IPS-NIHi11 (cell line): ENCODE measurements around the gene XPNPEP2.
A peak's percentile ranks its signal among the peaks of the same experiment; 100 is the strongest.
"Not testable (repeated sequence)": the region's sequence is repeated elsewhere in the genome, so short reads cannot be mapped to it uniquely, and the experiment has no call there.

Source experiments
- DNase-seq: peaks from one replicate; pipeline ENCODE4 v3.0.0; 2012; ENCODE audit warnings: mixed read lengths, low spot score

XPNPEP2 gene

DNA sequence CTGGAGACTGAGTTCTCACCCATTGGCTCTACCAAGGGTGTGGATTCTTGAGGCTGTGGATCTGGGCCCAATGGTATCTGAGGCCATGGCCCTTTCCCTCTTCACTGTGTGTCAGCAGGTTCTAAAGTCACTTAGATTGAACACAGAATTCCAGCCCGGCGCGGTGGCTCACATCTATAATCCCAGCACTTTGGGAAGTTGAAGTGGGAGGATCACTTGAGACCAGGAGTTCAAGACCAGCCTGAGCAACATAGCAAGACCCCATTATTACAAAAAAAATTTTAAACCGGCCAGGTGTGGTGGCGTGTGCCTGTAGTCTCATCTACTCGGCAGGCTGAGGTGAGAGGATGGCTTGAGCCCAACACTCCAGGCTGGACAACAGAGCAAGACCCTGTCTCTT lies 18.0 kb upstream of the XPNPEP2 start:
- DNase-seq = no peak

DNA sequence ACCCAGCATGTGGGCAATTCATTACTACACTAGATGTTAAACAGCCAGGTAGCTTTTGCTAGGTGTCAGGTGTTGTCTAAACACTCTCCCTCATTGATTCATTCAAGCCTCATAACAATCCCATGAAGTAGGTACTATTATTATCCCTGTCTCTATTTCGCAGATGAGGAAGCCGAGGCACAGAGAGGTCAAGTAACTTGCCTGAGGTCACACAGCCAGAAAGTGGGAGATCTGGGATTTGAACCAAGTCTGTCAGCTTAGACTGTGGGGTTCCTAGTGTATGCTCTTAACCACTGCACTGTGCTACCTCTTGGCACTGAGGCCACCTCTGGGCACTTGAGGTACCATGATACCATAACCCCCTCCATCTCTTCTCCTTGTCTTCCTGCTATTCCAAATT lies 17.4 kb upstream of the XPNPEP2 start:
- no peak for DNase-seq

DNA sequence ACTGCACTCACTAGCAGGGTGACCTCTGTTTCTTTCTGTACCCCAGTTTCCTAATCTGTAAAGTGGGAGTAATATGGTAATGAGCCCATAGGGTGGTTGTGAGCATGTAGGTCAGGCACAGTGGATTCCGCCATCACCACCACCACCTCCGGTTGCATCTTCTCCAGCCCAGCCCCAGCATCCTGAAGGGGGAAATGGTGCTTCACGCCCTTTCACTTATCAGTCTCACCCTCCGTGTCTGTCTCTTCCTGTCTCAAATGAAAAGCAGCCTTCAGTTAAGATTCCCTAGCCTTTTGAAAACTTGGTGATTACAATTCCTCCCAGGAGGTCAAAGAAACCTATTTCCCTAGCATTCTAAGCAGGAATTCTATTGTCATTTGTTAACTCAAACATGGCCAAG lies 16.9 kb upstream of the XPNPEP2 start:
- no peak for DNase-seq

GRCh38 chrX:129723511-129723910 lies 15.3 kb upstream of the XPNPEP2 start:
- no peak for DNase-seq

- DNase-seq = no peak
Observed at GRCh38 chrX:129724754-129725153, 14.0 kb upstream of the XPNPEP2 start.

- DNase-seq = peak; percentile 60
Observed at GRCh38 chrX:129726307-129727111, 12.3 kb upstream of the XPNPEP2 start.

GRCh38 chrX:129728061-129728460 lies 10.7 kb upstream of the XPNPEP2 start:
- no peak for DNase-seq

DNA sequence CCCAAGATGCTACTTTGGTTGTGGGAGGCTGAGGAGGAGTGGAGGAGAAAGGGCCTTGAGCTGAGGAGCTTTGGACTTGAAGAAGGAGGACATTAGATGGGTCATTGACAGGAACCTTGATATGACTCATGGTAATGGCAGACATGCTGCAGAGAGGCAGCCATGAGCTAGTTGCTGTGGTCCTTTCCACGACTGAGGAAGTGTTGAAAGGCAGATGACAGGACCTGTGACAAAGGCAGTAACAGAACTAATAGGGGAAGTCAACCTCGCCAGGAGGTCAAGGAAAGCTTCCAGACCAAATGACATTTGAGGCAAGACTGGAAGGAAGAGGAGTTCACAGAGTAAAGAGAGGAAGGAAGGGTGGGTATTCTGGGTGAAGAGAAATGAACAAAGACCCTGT lies 7.6 kb upstream of the XPNPEP2 start:
- DNase-seq = no peak

GRCh38 chrX:129732857-129733256 lies 5.9 kb upstream of the XPNPEP2 start:
- DNase-seq = no peak

DNA sequence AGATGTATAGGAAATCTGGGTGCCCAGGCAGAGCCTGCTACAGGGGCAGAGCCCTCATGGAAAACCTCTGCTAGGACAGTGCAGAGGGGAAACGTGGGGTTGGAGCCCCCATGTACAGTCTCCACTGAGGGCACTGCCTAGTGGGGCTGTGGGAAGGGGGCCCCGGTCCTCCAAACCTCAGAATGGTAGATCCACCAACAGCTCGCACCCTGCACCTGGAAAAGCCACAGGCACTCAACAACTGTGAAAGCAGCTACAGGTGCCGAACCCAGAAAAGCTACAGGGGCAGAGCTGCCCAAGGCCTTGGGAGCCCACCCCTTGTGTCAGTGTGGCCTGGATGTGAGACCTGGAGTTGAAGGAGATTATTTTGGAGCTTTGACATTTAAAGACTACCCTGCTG lies 5.4 kb upstream of the XPNPEP2 start:
- no peak for DNase-seq

- DNase-seq = no peak
Observed at GRCh38 chrX:129736491-129736890, 2.3 kb upstream of the XPNPEP2 start.

GRCh38 chrX:129737916-129738315 lies 863 bp upstream of the XPNPEP2 start:
- no peak for DNase-seq

GRCh38 chrX:129739578-129739977 lies 799 bp downstream of the XPNPEP2 start:
- DNase-seq = no peak

- peak; percentile 81 for DNase-seq
Observed at GRCh38 chrX:129741880-129742758, 3.3 kb downstream of the XPNPEP2 start.

- not testable (repeated sequence) for DNase-seq
Observed at GRCh38 chrX:129742759-129743152, 4.0 kb downstream of the XPNPEP2 start.

- no peak for DNase-seq
Observed at GRCh38 chrX:129743821-129744220, 5.0 kb downstream of the XPNPEP2 start.

- DNase-seq = no peak
Observed at GRCh38 chrX:129744861-129745321, 6.1 kb downstream of the XPNPEP2 start.

- DNase-seq = no peak
Observed at GRCh38 chrX:129746557-129747470, 8.0 kb downstream of the XPNPEP2 start.

DNA sequence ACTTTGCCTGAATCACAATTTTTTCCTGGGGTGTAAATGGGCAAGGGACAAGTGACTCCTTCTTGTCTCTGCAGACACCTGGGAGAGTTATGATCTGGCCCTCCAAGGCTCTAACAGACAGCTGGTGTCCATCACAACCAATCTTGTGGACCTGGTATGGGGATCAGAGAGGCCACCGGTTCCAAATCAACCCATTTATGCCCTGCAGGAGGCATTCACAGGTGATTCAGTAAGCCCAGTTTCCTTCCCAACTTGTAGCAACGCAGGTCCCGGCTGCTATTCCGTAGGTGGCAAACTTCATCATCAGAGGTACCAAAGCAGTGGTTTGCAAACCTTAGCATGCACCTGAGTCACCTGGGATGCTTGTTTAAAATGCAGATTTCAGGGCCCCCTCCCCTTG lies 8.8 kb downstream of the XPNPEP2 start:
- no peak for DNase-seq

DNA sequence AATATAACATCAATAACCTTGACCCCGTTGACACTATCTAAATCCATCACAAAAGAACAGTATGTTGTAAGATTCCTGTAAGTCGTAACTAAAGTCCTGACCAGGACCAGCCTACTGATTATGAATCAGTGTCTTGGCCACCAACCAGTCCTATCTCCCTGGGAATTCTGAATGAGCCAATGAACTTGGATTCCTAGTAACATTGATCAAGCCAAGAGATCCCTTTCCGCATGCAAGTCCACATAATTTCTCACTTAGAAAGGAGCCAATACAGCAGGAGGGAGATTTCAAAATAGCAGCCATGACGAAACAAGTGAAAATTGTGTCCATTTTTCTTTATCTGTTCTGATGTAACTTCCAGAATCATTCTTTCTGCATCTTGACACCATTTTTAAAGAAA lies 9.5 kb downstream of the XPNPEP2 start:
- no peak for DNase-seq

DNA sequence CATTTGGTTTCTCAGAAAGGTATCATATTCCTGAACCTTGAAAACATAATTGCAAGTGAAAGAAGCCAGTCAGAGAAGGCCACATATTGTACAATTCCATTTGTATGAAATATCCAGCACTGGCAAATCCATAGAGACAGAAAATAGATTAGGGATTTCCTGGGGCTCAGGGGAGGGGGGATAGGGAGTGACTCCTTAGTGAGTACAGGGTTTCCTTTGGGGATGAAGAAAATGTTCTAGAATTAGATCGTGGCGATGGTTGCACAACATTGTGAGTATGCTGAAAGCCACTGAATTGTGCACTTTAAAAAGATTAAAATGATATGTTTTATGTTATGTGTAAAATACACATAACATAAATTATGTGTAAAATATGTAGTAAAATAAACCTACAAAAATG lies 10.3 kb downstream of the XPNPEP2 start:
- no peak for DNase-seq

GRCh38 chrX:129750971-129751370 lies 12.2 kb downstream of the XPNPEP2 start:
- DNase-seq = no peak
